ENCODE measurements around the gene C14orf93. TPM values are rescaled to one million over a fixed set of nuclear protein-coding genes. Genes with fewer than 3 reads are reported as not detected.
A peak's percentile ranks its signal among the peaks of the same experiment; 100 is the strongest.
"Not testable (repeated sequence)": the region's sequence is repeated elsewhere in the genome, so short reads cannot be mapped to it uniquely, and the experiment has no call there.

The C14orf93 gene
- total RNA-seq, 2 donors from 2014 or later = 13.5 to 15.2 TPM

- Mint-ChIP-seq H3K27ac (no peak overlapping the region), H3K36me3 (ENCODE audit: insufficient read depth in 2 of 2) (no peaks in the 10 kb centered on the region), H3K4me1 (ENCODE audit: low read depth) (peaks cover 7% of the 10 kb centered on the region), H3K4me3 (no peak overlapping the region), H3K27me3 (ENCODE audit: low read depth) (peaks cover 6% of the 10 kb centered on the region), H3K9me3 (no peaks in the 10 kb centered on the region)
- DNase-seq = no peak
- ATAC-seq (replicated peaks in 1 of 2) = no peak
Observed at GRCh38 chr14:22977434-22977683, 32.6 kb downstream of the C14orf93 start.

GRCh38 chr14:22976620-22977433 lies 33.1 kb downstream of the C14orf93 start:
- ATAC-seq (replicated peaks in 1 of 2) (no peak), DNase-seq (no peak)
- Mint-ChIP-seq H3K4me1 (ENCODE audit: low read depth) (peaks cover 7% of the 10 kb centered on the region), H3K27ac (no peak overlapping the region), H3K36me3 (ENCODE audit: insufficient read depth in 2 of 2) (no peaks in the 10 kb centered on the region), H3K9me3 (no peaks in the 10 kb centered on the region), H3K4me3 (no peak overlapping the region), H3K27me3 (ENCODE audit: low read depth) (peaks cover 6% of the 10 kb centered on the region)

- H3K9me3 Mint-ChIP-seq = no peaks in the 10 kb centered on the region
- DNase-seq = no peak
- H3K4me3 Mint-ChIP-seq = no peak overlapping the region
- H3K27me3 Mint-ChIP-seq (ENCODE audit: low read depth) = peaks cover 2% of the 10 kb centered on the region
- H3K4me1 Mint-ChIP-seq (ENCODE audit: low read depth) = peaks cover 1% of the 10 kb centered on the region
- ATAC-seq (replicated peaks in 1 of 2) = no peak
- H3K27ac Mint-ChIP-seq = no peak overlapping the region
- no peaks in the 10 kb centered on the region for H3K36me3 Mint-ChIP-seq (ENCODE audit: insufficient read depth in 2 of 2)
Observed at GRCh38 chr14:22974530-22975313, 35.2 kb downstream of the C14orf93 start.

- Mint-ChIP-seq H3K27ac (no peak overlapping the region), H3K36me3 (ENCODE audit: insufficient read depth in 2 of 2) (no peaks in the 10 kb centered on the region), H3K9me3 (no peaks in the 10 kb centered on the region), H3K27me3 (ENCODE audit: low read depth) (no peaks in the 10 kb centered on the region), H3K4me1 (ENCODE audit: low read depth) (no peaks in the 10 kb centered on the region), H3K4me3 (no peak overlapping the region)
- peak; percentile 24 to 41 for DNase-seq
- ATAC-seq (replicated peaks in 1 of 2) = peak; percentile 44 to 57
Observed at GRCh38 chr14:22973217-22974032, 36.5 kb downstream of the C14orf93 start.

- ATAC-seq (replicated peaks in 1 of 2) (no peak), DNase-seq (no peak)
- Mint-ChIP-seq H3K4me1 (ENCODE audit: low read depth) (no peaks in the 10 kb centered on the region), H3K27me3 (ENCODE audit: low read depth) (no peaks in the 10 kb centered on the region), H3K36me3 (ENCODE audit: insufficient read depth in 2 of 2) (no peaks in the 10 kb centered on the region), H3K4me3 (no peak overlapping the region), H3K9me3 (no peaks in the 10 kb centered on the region), H3K27ac (no peak overlapping the region)
Observed at GRCh38 chr14:22972313-22972930, 37.5 kb downstream of the C14orf93 start.

GRCh38 chr14:22971152-22971551 lies 38.8 kb downstream of the C14orf93 start:
- H3K4me1 Mint-ChIP-seq (ENCODE audit: low read depth) = no peaks in the 10 kb centered on the region
- H3K36me3 Mint-ChIP-seq (ENCODE audit: insufficient read depth in 2 of 2) = no peaks in the 10 kb centered on the region
- DNase-seq (no peak), ATAC-seq (replicated peaks in 1 of 2) (no peak)
- H3K9me3 Mint-ChIP-seq = no peaks in the 10 kb centered on the region
- no peak overlapping the region for H3K27ac Mint-ChIP-seq
- H3K27me3 Mint-ChIP-seq (ENCODE audit: low read depth) = no peaks in the 10 kb centered on the region
- no peak overlapping the region for H3K4me3 Mint-ChIP-seq

- DNase-seq (no peak), ATAC-seq (replicated peaks in 1 of 2) (no peak)
- H3K36me3 Mint-ChIP-seq (ENCODE audit: insufficient read depth in 2 of 2) = no peaks in the 10 kb centered on the region
- H3K4me3 Mint-ChIP-seq = no peak overlapping the region
- no peaks in the 10 kb centered on the region for H3K4me1 Mint-ChIP-seq (ENCODE audit: low read depth)
- H3K27ac Mint-ChIP-seq = no peak overlapping the region
- no peaks in the 10 kb centered on the region for H3K27me3 Mint-ChIP-seq (ENCODE audit: low read depth)
- no peaks in the 10 kb centered on the region for H3K9me3 Mint-ChIP-seq
Observed at GRCh38 chr14:22966783-22967269, 43.1 kb downstream of the C14orf93 start.

GRCh38 chr14:22965916-22966782 lies 43.8 kb downstream of the C14orf93 start:
- ATAC-seq (replicated peaks in 1 of 2); H3K27ac Mint-ChIP-seq; DNase-seq; H3K4me1 Mint-ChIP-seq (ENCODE audit: low read depth); H3K36me3 Mint-ChIP-seq (ENCODE audit: insufficient read depth in 2 of 2); H3K27me3 Mint-ChIP-seq (ENCODE audit: low read depth); H3K4me3 Mint-ChIP-seq; H3K9me3 Mint-ChIP-seq: not testable (repeated sequence)

- Mint-ChIP-seq H3K27ac (no peak overlapping the region), H3K36me3 (ENCODE audit: insufficient read depth in 2 of 2) (no peaks in the 10 kb centered on the region), H3K4me1 (ENCODE audit: low read depth) (peaks cover 8% of the 10 kb centered on the region), H3K4me3 (no peak overlapping the region), H3K27me3 (ENCODE audit: low read depth) (no peaks in the 10 kb centered on the region), H3K9me3 (no peaks in the 10 kb centered on the region)
- DNase-seq (no peak), ATAC-seq (replicated peaks in 1 of 2) (no peak)
Observed at GRCh38 chr14:22962061-22962676, 47.8 kb downstream of the C14orf93 start.

GRCh38 chr14:22955702-22956569 lies 54.0 kb downstream of the C14orf93 start:
- peak overlapping the region; percentile 95 to 97 for H3K4me3 Mint-ChIP-seq
- H3K4me1 Mint-ChIP-seq (ENCODE audit: low read depth) = peaks cover 18% of the 10 kb centered on the region
- no peaks in the 10 kb centered on the region for H3K9me3 Mint-ChIP-seq
- peak overlapping the region; percentile 93 for H3K27ac Mint-ChIP-seq
- DNase-seq = no peak
- H3K27me3 Mint-ChIP-seq (ENCODE audit: low read depth) = no peaks in the 10 kb centered on the region
- ATAC-seq (replicated peaks in 1 of 2) = no peak
- H3K36me3 Mint-ChIP-seq (ENCODE audit: insufficient read depth in 2 of 2) = peaks cover 0 to 17% of the 10 kb centered on the region in 2 donors

GRCh38 chr14:22952418-22952817 lies 57.5 kb downstream of the C14orf93 start:
- Mint-ChIP-seq H3K27me3 (ENCODE audit: low read depth) (no peaks in the 10 kb centered on the region), H3K4me3 (no peak overlapping the region), H3K4me1 (ENCODE audit: low read depth) (peaks cover 11% of the 10 kb centered on the region), H3K36me3 (ENCODE audit: insufficient read depth in 2 of 2) (peaks cover 0 to 19% of the 10 kb centered on the region in 2 donors), H3K9me3 (no peaks in the 10 kb centered on the region), H3K27ac (peak overlapping the region; percentile 52)
- DNase-seq (no peak), ATAC-seq (replicated peaks in 1 of 2) (no peak)
